HL-60/S4 (cell line): ENCODE measurements around the gene ABCA12.

ENCODE experiments used
- in situ Hi-C: fragments of 300-500 bp; cut with MboI; formaldehyde crosslinking; loops from 2 replicates; pipeline ENCODE4 v1.14.3; 2022; ENCODE audit warnings: low sequenced_read_pairs

The ABCA12 gene

DNA sequence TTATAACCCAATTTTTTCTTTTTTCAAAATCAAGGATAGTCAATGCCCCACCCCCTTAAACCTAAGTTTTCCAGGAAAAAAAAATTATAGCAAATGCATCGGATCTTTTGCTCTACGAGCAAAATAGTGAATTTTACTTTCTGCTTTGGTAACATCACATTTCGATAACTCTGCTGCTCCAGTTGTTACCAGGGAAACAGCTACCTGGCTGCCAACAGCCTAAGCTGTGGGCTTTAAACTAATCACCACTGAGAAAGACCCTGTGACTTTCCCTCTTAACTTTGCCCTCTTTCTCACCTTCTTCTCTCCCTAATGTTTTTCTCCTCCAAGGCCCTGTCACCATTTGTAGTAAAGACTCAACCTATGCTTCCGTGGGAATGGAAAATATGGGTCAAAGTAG, 145.5 kb downstream of the ABCA12 start:
- in situ Hi-C loops: loop anchor here (25.0 kb wide), 1 partner anchor 1731 kb away; no protein-coding TSS in a partner anchor

DNA sequence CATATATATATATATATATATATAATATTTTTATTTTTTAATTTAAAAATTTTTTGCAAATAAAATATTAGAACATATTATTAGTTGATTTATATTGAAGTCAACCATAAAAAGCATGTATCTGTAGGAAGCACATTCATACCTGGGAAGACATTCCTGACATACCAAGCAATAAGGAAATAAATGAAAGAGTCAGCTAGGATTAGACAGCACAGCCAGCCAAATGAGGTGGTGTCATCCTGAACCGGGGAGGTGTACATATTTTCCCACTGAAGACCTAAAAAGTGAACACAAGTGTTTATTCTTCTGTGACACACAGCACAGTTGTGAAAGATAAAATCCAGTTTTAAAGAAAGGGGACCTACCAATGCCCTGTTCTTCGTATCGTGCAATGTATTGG, 149.2 kb downstream of the ABCA12 start:
- in situ Hi-C loops: loop anchor here (25.0 kb wide), 1 partner anchor 1727 kb away; no protein-coding TSS in a partner anchor

DNA sequence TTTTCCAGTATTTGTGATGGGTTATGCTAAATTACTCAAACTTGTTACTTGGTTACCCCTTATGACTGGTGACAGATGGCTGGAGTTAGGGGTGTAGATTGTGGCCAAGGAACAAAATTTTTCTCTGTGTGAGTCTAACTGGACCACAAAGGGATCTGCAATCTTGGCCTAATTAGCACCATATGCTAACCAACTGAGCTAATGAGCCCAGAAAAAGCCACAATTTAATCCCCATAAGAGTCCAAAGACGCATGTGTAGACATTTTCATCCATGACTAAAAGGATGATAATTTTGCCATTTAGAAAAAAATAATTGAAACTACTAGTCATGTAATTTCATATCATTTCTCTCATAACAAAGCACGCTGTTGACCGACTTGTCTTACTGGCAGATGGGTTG, 151.2 kb downstream of the ABCA12 start:
- in situ Hi-C loops: loop anchor here (25.0 kb wide), 1 partner anchor 1725 kb away; no protein-coding TSS in a partner anchor

DNA sequence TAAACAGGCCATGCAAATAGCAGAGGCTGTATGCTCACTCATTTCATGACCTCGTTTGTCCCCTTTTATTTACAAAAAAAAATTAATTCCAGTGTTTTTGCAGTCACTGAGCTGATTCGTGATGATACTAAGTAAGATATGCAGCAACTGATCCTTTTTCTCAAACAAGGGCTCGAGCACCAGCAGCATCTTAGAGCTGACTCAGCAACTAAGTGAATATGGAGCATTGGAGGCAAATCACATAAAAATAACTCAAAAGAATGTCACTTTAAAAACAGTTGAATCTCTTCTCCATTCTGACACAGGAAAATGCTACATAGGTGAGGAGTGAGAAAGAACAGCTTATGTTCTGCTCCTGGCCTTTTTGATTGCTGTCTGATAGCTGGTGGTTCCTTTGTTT, 152.8 kb downstream of the ABCA12 start:
- in situ Hi-C loops: loop anchor here (25.0 kb wide), 1 partner anchor 1723 kb away; no protein-coding TSS in a partner anchor

DNA sequence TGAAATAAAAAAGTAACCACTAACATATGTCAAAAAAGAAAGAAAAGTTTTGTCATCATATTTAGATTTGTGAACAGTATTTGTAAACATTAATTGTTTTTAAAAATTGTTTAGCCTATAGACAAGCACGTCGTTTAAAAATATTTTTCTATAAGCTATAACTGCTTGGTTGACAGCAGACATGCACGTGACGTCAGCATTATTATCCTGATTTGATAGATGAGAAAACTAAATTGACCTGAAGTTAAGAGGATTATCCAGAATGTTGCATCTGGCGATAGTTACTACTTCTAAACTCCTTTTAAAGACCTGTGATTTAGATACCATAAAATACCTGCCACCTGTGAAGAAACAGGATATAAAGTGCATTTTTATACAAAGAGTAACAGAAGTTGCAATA, 172.0 kb downstream of the ABCA12 start:
- in situ Hi-C loops: no loop called here

DNA sequence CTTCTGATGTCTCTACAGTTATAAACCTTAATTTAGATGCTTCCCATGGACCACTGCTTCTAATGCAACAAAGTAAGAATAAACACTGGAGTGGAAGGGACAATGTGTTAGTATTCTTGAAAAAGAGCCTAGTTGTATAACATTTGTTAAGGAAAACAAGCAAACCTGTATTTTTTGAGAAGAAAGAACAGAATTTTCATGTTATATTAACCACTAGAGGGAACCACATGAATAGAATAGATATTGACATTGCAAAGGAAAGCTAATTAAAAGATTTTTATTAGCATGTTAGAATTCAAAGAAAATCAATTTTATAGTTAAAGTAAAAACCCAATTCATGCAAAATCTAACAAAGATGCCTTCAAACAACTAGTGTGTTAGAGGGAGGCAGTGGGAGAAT, 177.7 kb downstream of the ABCA12 start:
- in situ Hi-C loops: no loop called here

DNA sequence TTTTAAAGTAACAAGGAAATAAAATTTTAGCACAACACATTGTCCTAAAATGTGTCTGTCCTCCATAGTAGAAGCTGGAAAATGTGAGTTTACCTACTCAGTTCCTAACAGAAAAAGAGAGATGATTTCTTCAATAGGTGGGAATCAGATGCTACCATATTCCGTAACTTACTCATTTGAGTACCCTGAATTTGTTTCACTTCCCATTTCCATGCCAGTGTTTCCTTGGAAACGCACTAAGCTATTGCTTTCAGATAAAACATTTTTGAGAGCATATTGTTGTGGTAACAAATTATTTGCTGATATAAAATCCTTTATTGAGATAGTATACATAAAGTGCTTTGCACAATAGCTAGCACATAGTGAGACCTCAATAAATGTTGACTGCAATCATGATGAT, 191.5 kb downstream of the ABCA12 start:
- in situ Hi-C loops: no loop called here

DNA sequence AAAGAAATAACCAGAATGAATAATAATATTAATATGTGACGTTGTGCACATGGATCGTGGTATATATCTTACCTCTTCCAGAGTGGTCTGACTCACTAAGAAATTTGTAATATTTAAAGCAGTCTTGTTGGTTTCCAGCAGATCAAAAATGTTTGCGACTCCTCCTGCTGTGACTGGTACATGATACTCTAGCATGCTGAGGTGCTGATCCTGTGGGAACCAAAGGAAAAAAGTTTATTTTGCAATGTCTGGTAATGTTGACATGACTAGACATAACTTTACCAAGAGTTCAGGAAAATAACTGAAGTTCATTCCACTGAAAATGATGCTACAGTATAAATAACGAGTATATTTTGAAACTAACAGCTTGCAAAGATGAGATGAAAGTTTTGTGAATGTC, 204.4 kb downstream of the ABCA12 start:
- in situ Hi-C loops: no loop called here

DNA sequence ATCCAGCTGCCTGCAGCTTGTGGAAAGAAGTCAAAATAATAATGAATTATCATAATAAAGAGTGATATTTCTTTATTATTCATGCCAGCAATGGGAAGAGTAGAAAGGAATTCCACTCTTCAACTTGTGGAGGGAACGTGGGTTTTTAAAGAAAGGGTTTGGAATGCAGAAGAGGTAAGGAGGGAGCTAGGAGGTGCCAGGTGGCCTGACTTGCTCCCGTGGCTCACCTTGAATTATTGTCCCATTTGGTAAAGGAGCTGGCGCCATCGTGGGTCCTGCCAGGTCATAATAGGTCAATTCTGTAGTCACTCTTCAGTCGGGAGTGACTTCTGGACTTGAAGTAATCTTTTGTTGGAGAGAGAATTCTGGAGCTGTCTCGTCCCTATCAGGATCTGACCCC, 233.8 kb downstream of the ABCA12 start:
- in situ Hi-C loops: no loop called here

DNA sequence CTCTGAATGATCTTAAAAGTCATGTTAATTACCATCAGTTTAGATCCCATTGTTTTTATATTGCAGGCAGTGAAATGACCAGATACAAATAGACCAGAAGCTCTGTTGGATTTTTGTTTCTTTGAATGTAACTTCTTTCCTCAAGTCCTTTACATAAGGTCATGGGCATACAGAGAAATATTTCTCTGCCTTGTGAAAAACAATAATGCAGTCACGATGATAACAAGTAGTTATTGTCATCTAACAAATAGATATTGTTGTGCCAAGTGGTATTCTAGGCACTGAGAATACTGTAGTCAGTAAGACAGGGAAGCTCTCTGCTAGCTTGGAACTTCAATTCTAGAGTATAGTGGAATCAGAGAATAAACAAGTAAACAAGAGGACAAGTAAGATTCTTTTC, 234.2 kb downstream of the ABCA12 start:
- in situ Hi-C loops: no loop called here

DNA sequence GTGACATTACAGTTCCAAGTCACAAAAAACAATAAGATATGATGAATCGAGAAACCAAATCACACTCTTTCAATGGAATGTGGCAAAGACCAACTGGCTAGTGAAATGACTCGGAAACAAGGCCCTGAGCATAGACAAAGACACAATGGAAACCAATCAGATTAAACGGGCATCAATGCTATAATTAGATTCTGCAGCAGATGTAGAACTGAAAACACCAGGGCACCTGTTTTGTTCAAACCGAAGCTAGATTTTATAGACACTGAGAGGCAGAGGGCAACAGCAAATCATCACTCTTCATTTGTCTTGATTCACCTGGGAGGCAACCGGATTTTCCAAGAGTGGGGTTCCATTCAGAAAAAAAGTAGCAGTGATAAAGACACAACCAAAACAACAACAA, 236.1 kb downstream of the ABCA12 start:
- in situ Hi-C loops: no loop called here

DNA sequence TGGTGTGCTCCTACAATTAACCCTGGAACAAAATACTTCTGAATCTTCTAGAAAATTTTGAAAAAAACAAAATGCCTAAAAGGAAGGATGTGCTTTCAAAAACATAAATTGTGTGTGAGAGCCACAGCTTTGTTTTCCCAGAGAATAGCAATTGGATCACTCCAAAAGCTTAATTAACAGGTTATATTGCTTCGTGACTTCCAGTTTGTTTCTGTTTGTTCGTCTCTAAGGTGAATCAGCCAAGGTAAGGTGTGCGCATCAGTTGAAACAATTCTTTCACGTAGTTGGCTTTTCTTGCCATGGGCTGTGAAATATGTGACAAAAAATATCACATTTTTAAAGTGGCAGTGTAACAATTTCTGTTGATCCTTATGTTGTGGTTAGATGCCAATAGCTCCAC, 238.7 kb downstream of the ABCA12 start:
- in situ Hi-C loops: no loop called here

DNA sequence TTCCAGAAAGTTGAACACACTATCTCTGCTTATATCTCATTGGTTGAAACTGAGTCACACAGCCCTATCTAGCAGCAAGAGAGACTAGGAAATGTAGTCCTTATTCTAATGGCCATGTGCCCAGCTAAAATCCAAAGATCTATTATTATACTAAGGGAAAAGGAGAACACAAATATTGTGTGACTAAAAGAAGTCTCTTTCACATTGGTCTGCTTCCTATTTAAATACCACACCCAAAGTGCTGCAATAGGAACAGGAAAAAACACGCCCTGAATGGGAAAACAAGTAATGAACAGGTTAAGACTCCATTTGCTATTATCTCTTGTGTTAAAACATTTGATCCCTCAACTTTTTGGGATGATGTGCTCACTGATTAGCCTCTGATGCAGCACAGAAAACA, 242.2 kb downstream of the ABCA12 start:
- in situ Hi-C loops: no loop called here

DNA sequence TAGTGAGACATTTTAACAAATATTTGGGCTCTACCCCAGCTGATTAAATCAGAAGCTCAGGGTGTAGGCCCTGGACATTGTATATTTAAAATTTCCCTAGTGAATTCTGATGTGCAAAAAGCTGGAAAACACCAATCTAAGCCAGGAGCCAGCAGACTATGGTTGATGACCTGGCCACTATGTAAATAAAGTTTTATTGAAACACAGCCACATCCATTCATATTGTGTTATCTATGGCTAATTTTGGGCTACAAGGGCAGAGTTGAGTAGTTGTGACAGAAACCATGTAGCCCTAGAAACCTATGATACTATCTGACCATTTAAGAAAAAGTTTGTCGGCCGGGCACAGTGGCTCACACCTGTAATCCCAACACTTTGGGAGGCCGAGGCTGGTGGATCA, 243.0 kb downstream of the ABCA12 start:
- in situ Hi-C loops: no loop called here

DNA sequence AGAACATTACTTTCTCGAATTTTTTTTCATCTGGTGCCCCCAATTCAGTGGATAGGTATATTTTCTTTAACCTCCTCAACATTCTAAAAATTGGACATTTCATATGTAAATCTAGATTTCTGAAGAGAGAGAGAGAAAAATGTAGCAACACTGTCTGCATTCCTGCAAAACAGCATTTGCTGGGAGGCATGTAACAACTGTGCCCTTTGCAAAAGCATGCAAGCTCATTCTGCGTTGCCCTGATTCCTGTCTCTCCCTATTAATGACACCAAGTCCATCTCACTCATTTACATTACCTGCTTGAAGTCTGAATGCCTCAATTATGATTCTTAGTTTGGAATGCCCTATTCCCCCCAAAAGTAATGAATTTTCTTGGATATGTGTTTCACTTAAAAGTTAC, 249.1 kb downstream of the ABCA12 start:
- in situ Hi-C loops: no loop called here

DNA sequence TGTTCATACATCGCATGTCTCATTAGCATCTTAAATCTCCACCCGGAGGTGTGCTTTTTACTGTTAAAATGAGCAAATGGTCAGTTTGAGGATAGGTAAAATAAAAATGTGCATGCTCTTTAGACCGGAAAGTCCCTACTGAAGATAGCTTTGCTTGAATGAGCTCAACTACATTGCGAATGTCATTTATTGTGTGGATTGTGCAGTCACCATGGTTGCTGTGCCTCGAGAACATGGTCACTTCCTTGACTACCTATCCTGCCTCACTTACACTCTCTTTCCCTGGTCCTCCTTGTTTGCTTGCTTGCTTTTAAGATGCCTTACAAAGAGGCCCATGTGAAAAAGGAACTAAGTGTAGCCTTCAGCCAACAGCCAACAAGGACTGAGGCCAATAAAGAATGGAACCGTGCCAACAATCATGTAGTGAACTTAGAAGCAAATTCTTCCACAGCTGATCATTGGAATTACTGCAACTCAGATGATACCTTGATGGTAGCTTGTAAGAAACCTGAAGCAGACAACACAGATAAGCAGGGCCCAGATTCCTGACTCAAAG, 256.7 kb downstream of the ABCA12 start:
- in situ Hi-C loops: no loop called here
